Hematopoietic multipotent progenitor cell treated with erythropoietin and hydrocortisone succinate and interleukin-3 and kit ligand, for 6 days (in vitro differentiated cells): ENCODE measurements around the gene TOP2A.

ENCODE experiments used
- DNase-seq: peaks from one replicate; pipeline ENCODE4 v3.0.0-alpha.2; 2015

Gene TOP2A

DNA sequence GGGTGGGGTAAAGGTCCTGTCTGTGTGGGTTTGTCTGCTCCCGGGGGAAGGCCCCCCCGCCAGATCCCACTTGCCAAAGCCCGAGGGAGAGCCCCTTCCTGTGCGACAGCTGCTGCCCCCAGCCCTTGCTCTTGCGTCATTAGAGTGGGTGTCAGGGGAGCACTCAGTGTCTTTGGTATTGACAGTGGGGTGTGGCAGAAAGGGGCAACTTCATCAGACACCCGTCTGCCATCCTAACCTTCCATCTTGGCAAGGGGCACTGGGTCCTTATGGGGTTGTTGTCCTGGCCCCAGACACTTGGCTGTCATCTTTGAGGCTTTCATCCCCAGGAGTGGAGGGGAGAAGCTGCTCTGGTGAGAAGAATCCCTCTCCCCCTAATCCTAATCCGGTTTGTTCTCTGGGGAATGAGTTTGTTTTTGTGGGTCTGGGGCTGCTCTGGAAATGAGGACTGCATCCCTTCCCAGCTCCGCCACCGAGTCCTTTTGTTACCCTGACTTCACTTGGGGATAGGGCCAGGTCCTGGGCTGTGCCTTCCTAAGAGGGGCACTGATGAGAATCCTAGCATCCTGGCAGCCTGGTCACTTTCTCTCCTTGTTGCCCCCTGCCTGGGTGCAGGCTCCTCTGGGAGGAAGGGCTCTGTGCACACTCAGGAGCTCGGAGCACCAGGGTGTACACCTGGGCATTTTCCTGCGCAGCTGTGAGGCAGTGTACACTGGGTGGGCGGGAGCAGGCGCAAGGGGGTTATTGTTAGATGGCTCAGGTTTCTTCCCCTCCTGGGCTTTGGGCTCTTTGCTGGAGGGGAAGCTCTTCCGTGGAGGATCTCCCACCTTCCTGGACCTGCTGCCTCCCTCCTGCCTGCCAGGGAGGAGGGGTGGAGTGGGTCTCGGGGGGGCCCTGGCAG is 74.2 kb downstream of the TOP2A start:
- no peak for DNase-seq

- DNase-seq = no peak
These were observed 75.0 kb downstream of the TOP2A start for GRCh38 chr17:40342504-40343218.

- no peak for DNase-seq
These were observed 75.7 kb downstream of the TOP2A start for GRCh38 chr17:40341808-40342503.

GRCh38 chr17:40340880-40341807 is 76.6 kb downstream of the TOP2A start:
- DNase-seq = peak; percentile 89

GRCh38 chr17:40340327-40340726 is 77.4 kb downstream of the TOP2A start:
- DNase-seq = peak; percentile 6

DNA sequence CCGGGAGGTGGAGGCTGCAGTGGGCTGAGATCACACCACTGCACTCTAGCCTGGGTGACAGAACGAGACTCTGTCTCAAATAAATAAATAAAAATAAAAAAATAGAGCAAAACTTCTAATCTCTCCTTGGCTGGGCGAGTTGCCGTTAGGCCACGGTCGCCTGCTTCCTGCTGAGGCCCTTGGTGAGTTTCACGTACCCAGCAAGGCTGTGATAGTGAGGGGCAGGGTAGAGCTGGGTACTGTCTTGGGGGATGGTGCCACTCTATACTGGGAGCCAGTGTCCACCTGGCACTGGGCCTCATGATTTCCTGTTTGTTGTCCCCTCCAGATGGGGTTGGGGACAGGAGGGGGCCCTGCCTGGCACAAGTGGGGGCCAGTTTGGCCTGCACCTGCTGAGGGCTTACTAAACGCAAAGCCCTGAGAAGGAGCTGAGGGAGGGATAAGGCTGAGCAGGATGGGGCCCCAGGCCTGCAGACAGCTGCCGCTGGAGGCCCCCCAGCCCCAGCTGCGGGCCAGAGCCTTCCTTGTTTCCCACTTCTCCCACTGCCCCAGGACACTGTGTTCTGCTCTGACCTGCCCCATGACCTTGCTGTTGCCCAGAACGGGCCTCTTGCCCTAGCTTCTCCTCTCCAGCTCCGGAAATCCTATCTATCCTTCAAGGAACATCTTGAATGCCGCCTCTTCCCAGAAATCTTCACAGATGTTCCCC is 78.6 kb downstream of the TOP2A start:
- DNase-seq = peak; percentile 69
